ENCODE results near the gene SUGT1. TPM values are rescaled to one million over a fixed set of nuclear protein-coding genes. Genes with fewer than 3 reads are reported as not detected.
"Not testable (repeated sequence)": the region's sequence is repeated elsewhere in the genome, so short reads cannot be mapped to it uniquely, and the experiment has no call there.

The SUGT1 gene
- total RNA-seq, 5 donors from 2014 or later (not counting 1 experiment from before 2014, with no cell fraction given): 28.2 to 33.1 (median 28.6) TPM

GRCh38 chr13:52673465-52673864 is 20.8 kb downstream of the SUGT1 start:
- peaks cover 4 to 26% of the 10 kb centered on the region in 2 donors for H3K36me3 ChIP-seq (ENCODE audit: control insufficient read depth in 2 of 2, extremely low read depth in 1 of 2, insufficient read depth in 1 of 2, low read length in 1 of 2)
- no peak overlapping the region for H3K4me3 ChIP-seq (ENCODE audit: control insufficient read depth in 1 of 2, extremely low read depth in 1 of 2, low read length in 1 of 2)
- Mint-ChIP-seq H3K4me3 (no peak overlapping the region), H3K4me1 (peaks cover under 1 to 15% (median 14%) of the 10 kb centered on the region in 3 donors), H3K9me3 (no peaks in the 10 kb centered on the region), H3K36me3 (peaks cover 47% of the 10 kb centered on the region), H3K27ac (no peak overlapping the region), H3K27me3 (no peaks in the 10 kb centered on the region)
- ChIA-PET CTCF (no interaction called here), POLR2A (no interaction called here)
- no peaks in the 10 kb centered on the region for H3K27me3 ChIP-seq (replicated peaks in 1 of 2; ENCODE audit: control insufficient read depth in 2 of 2, extremely low read depth in 1 of 2, insufficient read depth in 2 of 2, low read length in 1 of 2)
- no peaks in the 10 kb centered on the region for H3K9me3 ChIP-seq
- WGBS (ENCODE audit: insufficient coverage): no CpG with 5 or more reads among the region's 1 CpG
- no peaks in the 10 kb centered on the region for H3K4me1 ChIP-seq (ENCODE audit: control insufficient read depth in 1 of 2, extremely low read depth in 1 of 2, insufficient read depth in 2 of 2, low read length in 2 of 2)
- ATAC-seq (replicated peaks in 1 of 4) (no peak), DNase-seq (no peak)
- no peak overlapping the region for H3K27ac ChIP-seq (ENCODE audit: low read length)

GRCh38 chr13:52677823-52678222 is 25.2 kb downstream of the SUGT1 start:
- H3K4me1 ChIP-seq (ENCODE audit: control insufficient read depth in 1 of 2, extremely low read depth in 1 of 2, insufficient read depth in 2 of 2, low read length in 2 of 2): no peaks in the 10 kb centered on the region
- H3K27me3 ChIP-seq (replicated peaks in 1 of 2; ENCODE audit: control insufficient read depth in 2 of 2, extremely low read depth in 1 of 2, insufficient read depth in 2 of 2, low read length in 1 of 2): no peaks in the 10 kb centered on the region
- Mint-ChIP-seq H3K4me3 (no peak overlapping the region), H3K9me3 (no peaks in the 10 kb centered on the region), H3K27me3 (no peaks in the 10 kb centered on the region), H3K36me3 (peaks cover 37% of the 10 kb centered on the region), H3K4me1 (peaks cover 0 to 10% (median 6%) of the 10 kb centered on the region in 3 donors), H3K27ac (no peak overlapping the region)
- no peak for ATAC-seq (replicated peaks in 1 of 4)
- CTCF ChIA-PET: no interaction called here
- DNase-seq: no peak
- no peaks in the 10 kb centered on the region for H3K9me3 ChIP-seq
- no peak overlapping the region for H3K4me3 ChIP-seq (ENCODE audit: control insufficient read depth in 1 of 2, extremely low read depth in 1 of 2, low read length in 1 of 2)
- no CpG with 5 or more reads among the region's 1 CpG for WGBS (ENCODE audit: insufficient coverage)
- POLR2A ChIA-PET: no interaction called here
- peaks cover 12 to 49% of the 10 kb centered on the region in 2 donors for H3K36me3 ChIP-seq (ENCODE audit: control insufficient read depth in 2 of 2, extremely low read depth in 1 of 2, insufficient read depth in 1 of 2, low read length in 1 of 2)
- no peak overlapping the region for H3K27ac ChIP-seq (ENCODE audit: low read length)

DNA sequence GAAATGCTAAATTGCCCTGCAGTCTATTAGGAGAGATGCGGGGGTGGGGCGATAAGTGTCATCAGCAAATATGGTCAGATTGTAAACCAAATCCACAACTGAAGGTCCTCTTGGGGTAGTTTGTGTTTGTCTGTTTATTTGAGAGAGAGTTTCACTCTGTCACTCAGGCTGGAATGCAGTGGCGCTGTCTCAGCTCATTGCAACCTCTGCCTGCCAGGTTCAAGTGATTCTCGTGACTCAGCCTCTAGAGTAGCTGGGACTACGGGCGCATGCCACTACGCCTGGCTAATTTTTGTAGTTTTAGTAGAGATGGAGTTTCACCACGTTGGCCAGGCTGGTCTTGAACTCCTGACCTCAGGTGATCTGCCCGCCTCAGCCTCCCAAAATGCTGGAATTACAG is 33.2 kb downstream of the SUGT1 start:
- H3K9me3 Mint-ChIP-seq; H3K27me3 Mint-ChIP-seq; H3K9me3 ChIP-seq; CTCF ChIA-PET; H3K27ac Mint-ChIP-seq; DNase-seq; ATAC-seq (replicated peaks in 1 of 4); H3K4me3 Mint-ChIP-seq; POLR2A ChIA-PET; H3K27ac ChIP-seq (ENCODE audit: low read length); H3K4me3 ChIP-seq (ENCODE audit: control insufficient read depth in 1 of 2, extremely low read depth in 1 of 2, low read length in 1 of 2); H3K27me3 ChIP-seq (replicated peaks in 1 of 2; ENCODE audit: control insufficient read depth in 2 of 2, extremely low read depth in 1 of 2, insufficient read depth in 2 of 2, low read length in 1 of 2); H3K4me1 ChIP-seq (ENCODE audit: control insufficient read depth in 1 of 2, extremely low read depth in 1 of 2, insufficient read depth in 2 of 2, low read length in 2 of 2); H3K4me1 Mint-ChIP-seq: not testable (repeated sequence)
- WGBS (ENCODE audit: insufficient coverage): 100% methylated on average over 3 of the region's 9 CpGs
- peaks cover 7 to 58% of the 10 kb centered on the region in 2 donors for H3K36me3 ChIP-seq (ENCODE audit: control insufficient read depth in 2 of 2, extremely low read depth in 1 of 2, insufficient read depth in 1 of 2, low read length in 1 of 2)
- peaks cover 60% of the 10 kb centered on the region for H3K36me3 Mint-ChIP-seq

GRCh38 chr13:52686376-52686775 is 33.7 kb downstream of the SUGT1 start:
- no peaks in the 10 kb centered on the region for H3K9me3 Mint-ChIP-seq
- H3K4me3 Mint-ChIP-seq: no peak overlapping the region
- DNase-seq (no peak), ATAC-seq (replicated peaks in 1 of 4) (no peak)
- H3K9me3 ChIP-seq: no peaks in the 10 kb centered on the region
- CTCF ChIA-PET: no interaction called here
- H3K4me3 ChIP-seq (ENCODE audit: control insufficient read depth in 1 of 2, extremely low read depth in 1 of 2, low read length in 1 of 2): no peak overlapping the region
- H3K36me3 Mint-ChIP-seq: peaks cover 65% of the 10 kb centered on the region
- WGBS (ENCODE audit: insufficient coverage): no CpG with 5 or more reads among the region's 4 CpGs
- peaks cover 3 to 53% of the 10 kb centered on the region in 2 donors for H3K36me3 ChIP-seq (ENCODE audit: control insufficient read depth in 2 of 2, extremely low read depth in 1 of 2, insufficient read depth in 1 of 2, low read length in 1 of 2)
- no peaks in the 10 kb centered on the region for H3K27me3 ChIP-seq (replicated peaks in 1 of 2; ENCODE audit: control insufficient read depth in 2 of 2, extremely low read depth in 1 of 2, insufficient read depth in 2 of 2, low read length in 1 of 2)
- no peaks in the 10 kb centered on the region for H3K27me3 Mint-ChIP-seq
- H3K27ac Mint-ChIP-seq: no peak overlapping the region
- H3K27ac ChIP-seq (ENCODE audit: low read length): no peak overlapping the region
- no peaks in the 10 kb centered on the region for H3K4me1 ChIP-seq (ENCODE audit: control insufficient read depth in 1 of 2, extremely low read depth in 1 of 2, insufficient read depth in 2 of 2, low read length in 2 of 2)
- POLR2A ChIA-PET: no interaction called here
- H3K4me1 Mint-ChIP-seq: peaks cover 4 to 9% (median 5%) of the 10 kb centered on the region in 3 donors

- Mint-ChIP-seq H3K4me1 (peaks cover 5 to 11% (median 5%) of the 10 kb centered on the region in 3 donors), H3K9me3 (no peaks in the 10 kb centered on the region), H3K27ac (no peak overlapping the region), H3K27me3 (no peaks in the 10 kb centered on the region), H3K4me3 (no peak overlapping the region), H3K36me3 (peaks cover 29% of the 10 kb centered on the region)
- H3K36me3 ChIP-seq (ENCODE audit: control insufficient read depth in 2 of 2, extremely low read depth in 1 of 2, insufficient read depth in 1 of 2, low read length in 1 of 2): no peaks in the 10 kb centered on the region
- H3K27ac ChIP-seq (ENCODE audit: low read length): no peak overlapping the region
- H3K4me3 ChIP-seq (ENCODE audit: control insufficient read depth in 1 of 2, extremely low read depth in 1 of 2, low read length in 1 of 2): no peak overlapping the region
- 33% methylated on average over 1 of the region's 3 CpGs for WGBS (ENCODE audit: insufficient coverage)
- H3K9me3 ChIP-seq: no peaks in the 10 kb centered on the region
- no peak for ATAC-seq (replicated peaks in 1 of 4)
- DNase-seq: no peak
- CTCF ChIA-PET: no interaction called here
- no peaks in the 10 kb centered on the region for H3K27me3 ChIP-seq (replicated peaks in 1 of 2; ENCODE audit: control insufficient read depth in 2 of 2, extremely low read depth in 1 of 2, insufficient read depth in 2 of 2, low read length in 1 of 2)
- POLR2A ChIA-PET: no interaction called here
- no peaks in the 10 kb centered on the region for H3K4me1 ChIP-seq (ENCODE audit: control insufficient read depth in 1 of 2, extremely low read depth in 1 of 2, insufficient read depth in 2 of 2, low read length in 2 of 2)
Observed at GRCh38 chr13:52695856-52696255, 43.2 kb downstream of the SUGT1 start.

DNA sequence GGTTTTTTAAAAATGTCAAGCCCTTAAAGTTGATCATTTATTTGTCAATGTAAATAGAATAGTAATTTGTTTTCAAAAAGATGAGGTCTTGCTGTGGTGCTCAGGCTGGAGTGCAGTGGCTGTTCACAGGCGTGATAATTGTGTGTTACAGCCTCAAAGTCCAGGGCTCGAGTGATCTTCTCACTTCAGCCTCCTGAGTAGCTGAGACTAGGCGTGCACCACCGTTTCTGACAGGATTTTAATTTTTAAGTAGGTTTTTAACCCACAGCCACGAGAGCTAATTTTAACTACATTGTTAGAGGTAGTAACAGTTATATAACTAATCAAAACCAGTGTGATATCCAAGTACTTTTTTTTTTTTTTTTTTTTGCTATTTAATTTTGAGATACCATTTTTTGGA is 43.9 kb downstream of the SUGT1 start:
- Mint-ChIP-seq H3K9me3 (no peaks in the 10 kb centered on the region), H3K4me1 (peaks cover under 1 to 7% (median 1%) of the 10 kb centered on the region in 3 donors), H3K4me3 (no peak overlapping the region), H3K27me3 (no peaks in the 10 kb centered on the region), H3K27ac (no peak overlapping the region), H3K36me3 (peaks cover 23% of the 10 kb centered on the region)
- ChIA-PET POLR2A (no interaction called here), CTCF (no interaction called here)
- no peaks in the 10 kb centered on the region for H3K27me3 ChIP-seq (replicated peaks in 1 of 2; ENCODE audit: control insufficient read depth in 2 of 2, extremely low read depth in 1 of 2, insufficient read depth in 2 of 2, low read length in 1 of 2)
- WGBS (ENCODE audit: insufficient coverage): 100% methylated on average over 1 of the region's 5 CpGs
- no peak overlapping the region for H3K27ac ChIP-seq (ENCODE audit: low read length)
- no peak for ATAC-seq (replicated peaks in 1 of 4)
- no peaks in the 10 kb centered on the region for H3K9me3 ChIP-seq
- DNase-seq: no peak
- no peak overlapping the region for H3K4me3 ChIP-seq (ENCODE audit: control insufficient read depth in 1 of 2, extremely low read depth in 1 of 2, low read length in 1 of 2)
- no peaks in the 10 kb centered on the region for H3K4me1 ChIP-seq (ENCODE audit: control insufficient read depth in 1 of 2, extremely low read depth in 1 of 2, insufficient read depth in 2 of 2, low read length in 2 of 2)
- no peaks in the 10 kb centered on the region for H3K36me3 ChIP-seq (ENCODE audit: control insufficient read depth in 2 of 2, extremely low read depth in 1 of 2, insufficient read depth in 1 of 2, low read length in 1 of 2)
